GM21825 (cell line): ENCODE measurements around the gene CLDN11.

ENCODE experiments used
- ATAC-seq: cut with Tn5 transposase; IDR thresholded peaks from one replicate; pipeline ENCODE4 v1.9.1; 2021; ENCODE audit warnings: mild to moderate bottlenecking, moderate library complexity; ENCODE audit not compliant: unreplicated experiment

CLDN11 gene

GRCh38 chr3:170469151-170470062 is 50.7 kb downstream of the CLDN11 start:
- no peak for ATAC-seq

GRCh38 chr3:170470063-170471016 is 51.7 kb downstream of the CLDN11 start:
- ATAC-seq: no peak

- ATAC-seq: no peak
These were observed 52.5 kb downstream of the CLDN11 start for GRCh38 chr3:170471149-170471548.

GRCh38 chr3:170473358-170473757 is 54.7 kb downstream of the CLDN11 start:
- ATAC-seq: no peak

GRCh38 chr3:170475092-170475685 is 56.5 kb downstream of the CLDN11 start:
- ATAC-seq: no peak

GRCh38 chr3:170476291-170476690 is 57.6 kb downstream of the CLDN11 start:
- ATAC-seq: no peak

GRCh38 chr3:170477395-170477794 is 58.7 kb downstream of the CLDN11 start:
- no peak for ATAC-seq

- ATAC-seq: no peak
These were observed 61.4 kb downstream of the CLDN11 start for GRCh38 chr3:170480111-170480510.

GRCh38 chr3:170482199-170482598 is 63.5 kb downstream of the CLDN11 start:
- ATAC-seq: no peak

- ATAC-seq: no peak
These were observed 65.0 kb downstream of the CLDN11 start for GRCh38 chr3:170483485-170484262.
